ENCODE results near the gene CCDC137. TPM values are rescaled to one million over a fixed set of nuclear protein-coding genes. Genes with fewer than 3 reads are reported as not detected.
A peak's percentile ranks its signal among the peaks of the same experiment; 100 is the strongest.

CCDC137 gene
- total and polyA plus RNA-seq, 2 of the 13 experiments (the other 11 are each of a cell fraction or from before 2014, with no cell fraction given), result 14.6 to 39.1 TPM

DNA sequence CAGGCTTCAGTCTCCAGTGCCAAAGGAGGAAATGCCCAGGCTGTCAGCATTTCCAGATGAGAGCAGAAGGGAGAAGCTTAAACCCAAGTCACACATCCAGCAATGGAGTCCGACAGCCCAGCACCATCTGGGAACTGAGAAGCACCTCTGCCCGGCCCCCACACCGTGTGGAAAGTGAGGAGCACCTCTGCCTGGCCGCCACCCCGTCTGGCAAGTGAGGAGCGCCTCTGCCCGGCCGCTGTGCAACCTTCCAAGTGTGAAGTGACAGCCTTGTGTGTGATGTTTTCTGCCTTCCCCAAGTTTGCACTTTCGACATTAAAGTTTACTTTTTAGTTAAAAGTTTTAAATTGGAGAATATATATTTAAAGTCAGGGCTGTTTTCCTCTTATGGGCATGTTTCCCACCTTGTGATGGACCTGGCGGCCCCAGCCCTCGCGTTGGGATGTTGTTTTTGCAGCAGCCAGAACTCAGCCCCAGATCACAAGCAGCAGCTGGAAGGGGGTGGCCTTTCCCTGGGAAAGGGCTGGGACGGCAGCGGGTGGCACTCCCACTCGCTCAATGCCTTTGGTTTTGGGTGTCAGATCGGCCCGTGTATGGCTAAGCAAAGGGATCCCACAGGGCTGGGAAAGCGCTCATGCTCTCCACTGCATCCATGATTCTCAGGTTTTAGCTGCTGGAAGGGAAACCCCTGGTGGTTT is 7.2 kb downstream of the CCDC137 start:
- no peak overlapping the region for H3K4me3 ChIP-seq (replicated peaks in 1 of 3; ENCODE audit: insufficient read depth in 1 of 3, low read depth in 2 of 3, low read length in 3 of 3)
- peaks cover under 1% of the 10 kb centered on the region for H3K79me2 ChIP-seq (ENCODE audit: insufficient read depth, low read length)
- H3K27ac ChIP-seq (ENCODE audit: extremely low read length, insufficient read depth, low read length), result no peak overlapping the region
- 0 out of 2 replicates have a peak, but pooled peaks cover 7% of the 10 kb centered on the region for H3K4me1 ChIP-seq (ENCODE audit: insufficient read depth, low read length)
- H3K36me3 ChIP-seq (replicated peaks in 1 of 2; ENCODE audit: control insufficient read depth in 1 of 2, insufficient read depth in 2 of 2, low read length in 2 of 2), result peaks cover 32 to 49% of the 10 kb centered on the region in 2 experiments
- no peaks in the 10 kb centered on the region for H4K20me1 ChIP-seq (ENCODE audit: insufficient read depth, low read length)
- no peak for DNase-seq (ENCODE audit: low spot score)
- in situ Hi-C loops (cut with HindIII; ENCODE audit: extremely low pct_ligation_motif_present, low pct_unique_long_range_greater_than_20kb), result no loop called here
- H3K9me3 ChIP-seq (ENCODE audit: low read length), result no peaks in the 10 kb centered on the region
- H3K27me3 ChIP-seq (ENCODE audit: control insufficient read depth in 1 of 2, insufficient read depth in 2 of 2, low read length in 2 of 2), result no peaks in the 10 kb centered on the region
- TSS peak; percentile 29 for BruUV-seq (replicated peaks)
- POLR2A ChIA-PET, result interaction anchor here (2.1 to 3.9 kb wide), 3 partner anchors 10 to 29 kb away, joined by 8 to 26 read pairs (median 13); partner anchors contain the start of genes ARL16, HGS and MRPL12
- WGBS (ENCODE audit: low lambda C conversion rate), result 96% methylated on average over 16 of the region's 18 CpGs
- FAIRE-seq, result no peak
- ATAC-seq, result no peak
- H3K4me2 ChIP-seq (ENCODE audit: low read depth, low read length), result no peak overlapping the region
- CTCF ChIA-PET (ENCODE audit: low intra/inter-chr PET ratio, low total read pairs), result no interaction called here
- H2AFZ ChIP-seq (ENCODE audit: low read length), result no peak overlapping the region
- intact Hi-C loops (cut with micrococcal nuclease; ENCODE audit: unreplicated experiment), result no loop called here
- peak; percentile 78 for TF ChIP-seq AGO2 (optimal IDR thresholded peaks at IDR 0.05; ENCODE audit: low read depth, low read length)
- peak; percentile 38; the same call in 1 of the 2 replicates for TF ChIP-seq RBFOX2 (IDR thresholded peaks at IDR 0.05; ENCODE audit: low read depth, low read length)
- TF ChIP-seq GTF2F1 (IDR thresholded peaks at IDR 0.05; ENCODE audit: low read length), result no peak
- TF ChIP-seq E2F2 (CRISPR knock-in tag; IDR thresholded peaks at IDR 0.05; ENCODE audit: borderline replicate concordance), result no peak
- TF ChIP-seq, protein P1, sequence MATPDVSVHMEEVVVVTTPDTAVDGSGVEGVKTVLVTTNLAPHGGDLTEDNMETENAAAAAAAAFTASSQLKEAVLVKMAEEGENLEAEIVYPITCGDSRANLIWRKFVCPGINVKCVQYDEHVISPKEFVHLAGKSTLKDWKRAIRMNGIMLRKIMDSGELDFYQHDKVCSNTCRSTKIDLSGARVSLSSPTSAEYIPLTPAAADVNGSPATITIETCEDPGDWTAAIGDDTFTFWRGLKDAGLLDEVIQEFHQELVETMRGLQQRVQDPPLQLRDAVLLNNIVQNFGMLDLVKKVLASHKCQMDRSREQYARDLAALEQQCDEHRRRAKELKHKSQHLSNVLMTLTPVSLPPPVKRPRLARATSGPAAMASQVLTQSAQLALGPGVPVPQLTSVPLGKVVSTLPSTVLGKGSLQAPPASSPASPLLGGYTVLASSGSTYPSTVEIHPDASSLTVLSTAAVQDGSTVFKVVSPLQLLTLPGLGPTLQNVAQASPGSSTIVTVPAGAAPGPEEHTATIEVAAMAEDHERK (CRISPR knock-in tag; IDR thresholded peaks at IDR 0.05; ENCODE audit: low read depth), result no peak
- TF ChIP-seq ATRX (CRISPR knock-in tag; IDR thresholded peaks at IDR 0.05; ENCODE audit: borderline replicate concordance), result no peak
- TF ChIP-seq DZIP1 (CRISPR knock-in tag; IDR thresholded peaks at IDR 0.05), result no peak
- no peak overlapping the region for H3K9ac ChIP-seq (ENCODE audit: insufficient read depth, low read depth, low read length)
